HL-60 (cell line): ENCODE data around the gene SELENOO.

ENCODE experiments used
- GABPA ChIP-seq: IDR thresholded peaks from 2 replicates; pipeline ENCODE4 v1.6.1; 2012; ENCODE audit warnings: low read depth
- POLR2AphosphoS5 ChIP-seq: IDR thresholded peaks from 2 replicates; pipeline ENCODE4 v1.6.1; 2012; ENCODE audit warnings: low read depth
- TF ChIP-seq, protein P1 (sequence below): IDR thresholded peaks from one replicate; pipeline ENCODE4 v1.5.1; 2011; ENCODE audit warnings: low read length, control low read depth, inconsistent platforms; ENCODE audit not compliant: insufficient read depth

DNA sequence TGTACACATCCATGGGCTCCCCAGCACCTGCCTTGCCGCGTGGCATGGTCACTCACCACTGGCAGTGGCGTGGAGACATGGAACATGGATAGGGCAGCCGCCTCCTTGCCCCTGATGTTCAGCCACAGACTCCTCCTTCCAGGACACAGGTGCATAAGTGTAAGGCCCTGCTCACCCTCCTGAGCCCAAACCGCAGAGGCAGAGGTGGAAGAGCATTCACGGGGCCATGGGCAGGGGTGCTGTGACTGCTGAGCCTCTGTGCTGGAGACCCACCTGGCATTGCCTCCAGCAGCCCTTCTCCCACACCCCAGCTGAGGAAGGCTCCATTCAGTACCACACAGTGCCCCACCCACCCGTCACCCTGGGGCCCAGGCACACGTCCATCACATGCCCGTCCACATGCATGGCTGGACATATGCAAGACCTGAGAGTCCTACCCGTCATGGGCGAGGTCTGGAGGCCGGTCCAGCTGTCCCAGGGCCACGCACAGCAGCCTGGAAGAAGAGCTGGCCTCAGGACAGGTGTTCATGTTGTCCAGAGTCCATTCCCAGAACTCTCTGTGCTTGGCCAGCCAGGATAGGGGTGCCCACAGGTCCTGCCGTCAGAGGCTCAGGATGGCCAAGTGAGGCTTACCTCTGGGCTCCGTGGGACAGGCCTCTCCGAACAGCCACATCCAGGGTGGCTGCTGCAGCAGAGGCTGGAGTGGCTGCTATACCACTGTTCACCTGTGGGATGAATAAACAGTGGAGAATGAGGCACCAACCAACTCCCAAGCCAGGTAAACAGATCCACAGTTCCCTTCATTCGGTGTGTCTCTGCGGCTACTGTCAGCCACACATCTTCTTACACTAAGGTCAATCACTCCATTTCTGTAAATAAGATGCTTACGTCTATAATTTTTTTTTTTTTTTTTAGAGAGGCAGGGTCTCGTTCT, 45.7 kb downstream of the SELENOO start:
- TF ChIP-seq, protein P1, sequence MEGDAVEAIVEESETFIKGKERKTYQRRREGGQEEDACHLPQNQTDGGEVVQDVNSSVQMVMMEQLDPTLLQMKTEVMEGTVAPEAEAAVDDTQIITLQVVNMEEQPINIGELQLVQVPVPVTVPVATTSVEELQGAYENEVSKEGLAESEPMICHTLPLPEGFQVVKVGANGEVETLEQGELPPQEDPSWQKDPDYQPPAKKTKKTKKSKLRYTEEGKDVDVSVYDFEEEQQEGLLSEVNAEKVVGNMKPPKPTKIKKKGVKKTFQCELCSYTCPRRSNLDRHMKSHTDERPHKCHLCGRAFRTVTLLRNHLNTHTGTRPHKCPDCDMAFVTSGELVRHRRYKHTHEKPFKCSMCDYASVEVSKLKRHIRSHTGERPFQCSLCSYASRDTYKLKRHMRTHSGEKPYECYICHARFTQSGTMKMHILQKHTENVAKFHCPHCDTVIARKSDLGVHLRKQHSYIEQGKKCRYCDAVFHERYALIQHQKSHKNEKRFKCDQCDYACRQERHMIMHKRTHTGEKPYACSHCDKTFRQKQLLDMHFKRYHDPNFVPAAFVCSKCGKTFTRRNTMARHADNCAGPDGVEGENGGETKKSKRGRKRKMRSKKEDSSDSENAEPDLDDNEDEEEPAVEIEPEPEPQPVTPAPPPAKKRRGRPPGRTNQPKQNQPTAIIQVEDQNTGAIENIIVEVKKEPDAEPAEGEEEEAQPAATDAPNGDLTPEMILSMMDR = no peak
- TF ChIP-seq POLR2AphosphoS5 (no peak), GABPA (no peak)
